OCI-M2 (cell line): ENCODE data around the gene CFAP73.

Experiments
- DNase-seq: peaks from one replicate; lab custom pipeline; 2025; ENCODE audit not compliant: unreplicated experiment; lab: John Stamatoyannopoulos, UW

CFAP73 gene

DNA sequence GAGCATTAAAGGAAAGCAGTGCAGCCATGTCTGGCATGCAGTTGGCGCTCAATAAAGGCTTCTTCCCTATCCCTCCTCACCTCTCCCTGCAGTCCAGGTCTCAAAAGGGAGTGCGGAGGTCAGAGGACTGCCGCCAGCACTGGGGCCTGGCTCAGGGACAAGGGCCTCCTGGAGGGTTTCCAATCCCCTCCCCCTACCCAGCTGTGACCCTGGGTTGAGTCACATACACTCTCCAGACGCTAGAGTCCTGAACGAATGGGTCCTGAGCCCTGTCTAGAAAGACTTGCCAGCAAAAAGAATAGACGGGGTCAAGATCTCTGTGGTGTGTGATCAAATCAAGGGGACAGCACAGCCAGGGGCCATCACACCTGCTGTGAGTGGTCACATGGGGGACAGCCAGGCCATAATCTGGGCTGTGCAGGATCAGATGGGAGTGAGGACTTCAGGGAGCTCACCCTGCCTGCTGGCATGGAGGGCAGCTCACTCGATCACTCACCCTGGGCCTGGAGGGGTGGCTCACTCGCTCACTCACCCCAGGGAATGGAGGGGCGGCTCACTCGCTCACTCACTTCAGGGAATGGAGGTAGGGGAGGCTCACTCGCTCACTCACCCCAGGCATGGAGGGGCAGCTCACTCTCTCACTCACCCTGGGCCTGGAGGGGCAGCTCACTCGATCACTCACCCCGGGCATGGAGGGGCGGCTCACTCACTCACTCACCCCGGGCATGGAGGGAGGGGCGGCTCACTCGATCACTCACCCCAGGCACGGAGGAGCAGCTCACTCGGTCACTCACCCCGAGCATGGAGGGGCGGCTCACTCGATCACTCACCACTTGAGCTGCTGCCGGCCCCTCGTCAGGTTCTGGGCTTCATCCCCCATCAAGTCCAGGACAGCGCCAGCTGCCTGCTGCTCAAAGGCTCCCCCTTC lies 12.8 kb downstream of the CFAP73 start:
- DNase-seq: no peak

DNA sequence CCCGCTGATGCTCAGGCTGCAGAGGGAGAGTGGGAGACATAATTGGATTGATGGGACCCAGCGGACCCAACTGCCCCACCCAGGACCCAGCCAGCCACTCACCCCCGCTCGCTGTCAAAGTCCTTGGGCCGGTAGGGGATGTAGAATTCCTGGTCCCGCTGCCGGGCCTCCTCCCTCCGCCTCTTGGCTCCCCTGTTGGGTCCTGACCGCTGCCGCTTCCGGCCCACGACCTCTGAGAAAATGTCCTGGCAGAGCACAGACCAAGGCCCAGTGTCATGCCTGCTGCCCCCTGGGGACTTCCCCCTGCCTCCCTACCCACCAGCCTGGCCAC lies 13.5 kb downstream of the CFAP73 start:
- DNase-seq: no peak

DNA sequence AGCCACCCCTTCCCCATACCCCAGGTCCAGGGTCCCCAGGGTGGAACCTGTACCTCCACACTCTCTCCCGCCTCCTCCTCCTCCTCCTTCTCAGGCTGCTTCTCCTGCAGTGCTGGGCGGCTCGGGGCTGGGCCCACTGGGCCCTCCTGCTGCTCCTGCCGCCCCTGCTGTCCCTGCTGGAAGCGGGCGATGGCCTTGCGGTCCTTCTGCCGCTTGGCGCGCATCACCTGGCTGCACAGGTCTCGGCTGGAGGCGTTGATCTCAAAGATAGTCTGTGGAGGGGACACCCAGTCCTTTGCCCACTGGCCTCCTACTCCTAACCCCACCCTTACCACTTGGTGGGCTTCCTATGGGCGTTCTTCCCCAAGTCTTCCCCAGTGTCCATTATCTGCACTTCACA lies 14.5 kb downstream of the CFAP73 start:
- DNase-seq: no peak

DNA sequence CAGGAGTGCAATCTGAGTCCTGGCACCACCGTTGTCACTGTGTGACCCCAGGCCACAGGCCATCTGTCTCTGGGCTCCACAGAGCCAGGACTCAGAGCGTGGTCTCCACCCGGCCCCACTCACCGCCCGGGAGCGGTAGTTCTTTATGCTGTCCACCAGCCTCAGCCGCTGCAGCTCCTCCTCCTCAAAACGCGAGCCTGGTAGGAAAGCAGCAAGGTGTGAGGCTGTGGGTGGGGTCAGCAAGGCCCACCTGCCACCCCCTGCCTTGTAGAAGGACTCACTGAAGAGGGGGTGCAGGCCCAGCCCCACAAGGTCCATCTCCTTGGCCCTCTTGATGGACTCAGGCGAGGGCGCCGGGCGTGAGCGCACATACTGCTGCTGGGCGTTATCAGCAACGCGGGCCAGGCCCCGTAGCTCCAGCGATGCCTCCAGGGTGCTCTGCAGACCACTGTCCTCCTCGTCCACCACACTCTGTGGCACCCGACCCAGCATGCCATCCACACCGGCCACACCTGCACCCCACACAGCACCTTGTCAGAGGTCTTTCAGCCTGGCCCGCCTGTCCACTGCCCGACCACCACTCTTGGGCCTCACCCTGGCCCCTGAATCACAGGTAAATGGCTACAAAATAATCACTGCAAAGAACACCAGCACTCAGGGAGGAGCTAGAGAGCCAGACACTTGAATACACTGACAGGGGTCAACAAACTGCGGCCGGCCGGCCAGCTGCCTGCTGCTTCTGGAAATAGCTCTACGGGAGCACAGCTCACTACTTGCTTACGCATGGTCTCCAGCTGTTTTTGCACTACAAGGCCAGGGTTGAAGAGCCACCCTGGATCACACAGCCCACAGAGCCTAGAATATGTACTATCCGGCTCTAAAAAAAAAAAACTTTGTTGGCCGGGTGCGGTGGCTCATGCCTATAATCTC lies 16.3 kb downstream of the CFAP73 start:
- DNase-seq: no peak

DNA sequence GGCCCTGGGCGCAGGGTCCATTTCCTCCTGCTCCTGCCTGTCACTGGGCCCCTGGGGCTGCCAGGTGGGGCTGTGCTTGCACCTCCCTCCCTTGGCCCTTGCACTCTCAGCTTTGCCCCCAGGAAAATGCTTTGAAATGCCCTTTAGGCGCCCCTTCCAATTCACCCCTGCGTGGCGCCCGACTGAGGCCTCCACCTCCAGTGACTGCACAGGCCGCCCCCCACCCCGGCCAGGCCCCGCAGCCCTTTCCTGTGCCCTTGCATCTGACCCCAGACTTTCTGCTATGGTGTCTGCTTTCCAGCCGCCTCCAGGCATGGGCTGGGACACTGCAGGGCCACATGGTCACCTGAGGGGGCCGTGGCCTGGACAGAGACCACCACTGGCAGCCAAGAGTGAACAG lies 18.3 kb downstream of the CFAP73 start:
- no peak for DNase-seq

DNA sequence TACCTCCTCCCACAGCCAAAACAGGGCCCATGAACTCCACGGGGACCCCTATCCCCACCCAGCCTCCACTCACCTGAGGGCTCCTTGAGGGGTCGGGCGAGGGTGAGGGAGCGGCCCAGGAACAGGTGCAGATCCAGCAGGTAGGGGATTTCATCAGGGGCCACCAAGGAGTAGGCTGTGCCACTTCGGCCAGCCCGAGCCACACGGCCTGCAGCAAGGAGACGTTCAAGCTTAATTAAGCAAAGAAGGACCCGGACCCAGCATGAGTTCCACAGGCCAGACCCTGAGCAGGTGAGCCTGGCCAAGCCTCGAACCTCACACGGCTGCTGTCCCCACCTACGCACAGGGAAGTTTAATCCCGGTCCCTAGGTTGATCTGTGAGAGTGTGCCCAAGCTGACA lies 20.2 kb downstream of the CFAP73 start:
- no peak for DNase-seq

DNA sequence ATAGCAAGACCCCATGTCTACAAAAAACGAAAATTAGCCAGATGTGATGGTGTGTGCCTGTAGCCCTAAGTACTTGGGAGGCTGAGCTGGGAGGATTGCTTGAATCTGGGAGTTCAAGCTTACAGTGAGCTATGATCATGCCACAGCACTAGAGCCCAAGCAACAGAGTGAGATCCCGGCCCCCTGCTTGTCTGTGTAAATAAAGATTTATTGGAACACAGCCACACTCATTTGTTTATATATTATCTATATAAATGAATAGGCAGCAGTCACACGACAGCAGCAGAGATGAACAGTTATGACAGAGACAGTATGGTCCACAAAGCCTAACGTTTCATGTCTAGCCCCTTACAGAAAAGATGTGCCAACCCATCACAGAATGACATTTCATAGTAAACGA lies 20.9 kb downstream of the CFAP73 start:
- no peak for DNase-seq

DNA sequence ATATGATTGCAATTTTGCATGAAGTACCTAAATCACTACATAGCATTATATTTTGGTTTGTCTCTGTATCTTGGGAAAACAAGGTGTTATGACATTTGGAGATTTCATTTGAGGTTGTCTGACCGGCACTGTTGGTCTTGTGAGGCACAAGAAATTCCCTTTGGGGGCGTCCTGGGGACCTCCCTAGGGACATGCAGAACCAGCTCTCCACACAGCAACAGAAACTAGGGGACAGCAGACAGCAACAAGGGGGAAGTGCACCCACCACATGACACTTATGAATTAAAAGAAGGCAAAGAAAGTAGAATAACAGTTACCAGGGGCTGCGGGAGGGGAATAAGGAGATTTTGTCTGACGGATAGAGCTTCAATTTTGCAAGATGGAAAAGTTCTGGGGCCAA lies 21.4 kb downstream of the CFAP73 start:
- DNase-seq: no peak

DNA sequence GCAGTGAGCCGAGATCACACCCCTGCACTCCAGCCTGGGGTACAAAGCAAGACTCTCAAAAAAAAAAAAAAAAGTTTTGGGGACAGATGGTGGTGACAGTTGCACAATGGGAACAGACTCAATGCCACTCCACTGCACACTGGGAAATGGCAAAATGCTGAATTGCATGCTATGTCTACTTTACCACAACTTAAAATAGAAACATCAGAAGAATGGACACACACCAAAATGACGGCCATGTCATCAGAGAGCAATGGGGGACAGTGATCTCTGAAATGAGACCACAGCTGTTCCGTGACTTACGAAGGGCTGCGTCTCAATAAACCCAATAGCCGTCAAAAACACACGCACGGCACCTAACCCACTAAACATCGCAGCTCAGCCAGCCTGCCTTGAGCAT lies 22.0 kb downstream of the CFAP73 start:
- no peak for DNase-seq

DNA sequence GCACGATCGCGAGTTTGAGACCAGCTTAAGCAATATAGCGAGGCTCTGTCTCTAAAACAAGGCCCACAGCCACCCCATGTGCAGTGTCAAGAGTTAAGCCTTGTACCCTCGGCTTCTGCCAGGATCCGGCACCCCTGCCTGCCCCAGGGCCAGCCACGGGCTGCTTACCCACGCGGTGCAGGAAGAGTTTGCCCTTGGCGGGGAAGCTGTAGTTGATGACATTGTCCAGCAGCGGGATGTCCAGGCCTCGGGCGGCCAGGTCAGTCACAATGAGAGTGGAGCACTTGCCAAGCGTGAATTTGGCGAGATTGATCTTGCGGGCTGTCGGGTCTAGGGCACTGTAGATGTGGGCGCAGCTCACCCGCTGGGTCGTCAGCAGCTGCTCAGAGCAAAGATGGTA lies 22.7 kb downstream of the CFAP73 start:
- no peak for DNase-seq

DNA sequence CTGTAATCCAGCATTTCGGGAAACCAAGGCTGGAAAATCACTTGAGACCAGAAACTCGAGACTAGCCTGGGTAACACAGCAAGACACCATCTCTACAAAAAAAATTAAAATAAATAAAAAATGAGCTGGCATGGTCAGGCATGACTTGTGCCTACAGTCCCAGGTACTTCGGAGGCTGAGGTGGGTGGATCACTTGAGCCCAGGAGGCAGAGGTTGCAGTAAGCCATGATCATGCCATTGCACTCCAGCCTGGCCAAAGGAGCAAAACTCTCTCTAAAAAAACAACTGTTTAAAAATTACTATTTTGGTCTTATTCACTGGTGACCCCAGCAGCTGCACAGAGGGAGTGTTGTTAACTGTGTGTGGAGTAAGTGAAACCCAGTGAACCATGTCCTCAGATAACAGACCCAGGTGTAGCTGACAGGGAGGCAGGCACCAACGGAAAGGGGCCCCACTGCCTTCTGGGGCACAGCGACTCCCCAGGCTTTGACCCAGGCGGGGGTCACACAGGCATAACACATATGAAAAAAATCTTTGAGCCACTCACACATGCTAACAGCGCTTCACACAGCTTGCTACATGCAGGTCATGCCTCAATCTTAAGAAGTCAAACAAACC lies 23.7 kb downstream of the CFAP73 start:
- no peak for DNase-seq

DNA sequence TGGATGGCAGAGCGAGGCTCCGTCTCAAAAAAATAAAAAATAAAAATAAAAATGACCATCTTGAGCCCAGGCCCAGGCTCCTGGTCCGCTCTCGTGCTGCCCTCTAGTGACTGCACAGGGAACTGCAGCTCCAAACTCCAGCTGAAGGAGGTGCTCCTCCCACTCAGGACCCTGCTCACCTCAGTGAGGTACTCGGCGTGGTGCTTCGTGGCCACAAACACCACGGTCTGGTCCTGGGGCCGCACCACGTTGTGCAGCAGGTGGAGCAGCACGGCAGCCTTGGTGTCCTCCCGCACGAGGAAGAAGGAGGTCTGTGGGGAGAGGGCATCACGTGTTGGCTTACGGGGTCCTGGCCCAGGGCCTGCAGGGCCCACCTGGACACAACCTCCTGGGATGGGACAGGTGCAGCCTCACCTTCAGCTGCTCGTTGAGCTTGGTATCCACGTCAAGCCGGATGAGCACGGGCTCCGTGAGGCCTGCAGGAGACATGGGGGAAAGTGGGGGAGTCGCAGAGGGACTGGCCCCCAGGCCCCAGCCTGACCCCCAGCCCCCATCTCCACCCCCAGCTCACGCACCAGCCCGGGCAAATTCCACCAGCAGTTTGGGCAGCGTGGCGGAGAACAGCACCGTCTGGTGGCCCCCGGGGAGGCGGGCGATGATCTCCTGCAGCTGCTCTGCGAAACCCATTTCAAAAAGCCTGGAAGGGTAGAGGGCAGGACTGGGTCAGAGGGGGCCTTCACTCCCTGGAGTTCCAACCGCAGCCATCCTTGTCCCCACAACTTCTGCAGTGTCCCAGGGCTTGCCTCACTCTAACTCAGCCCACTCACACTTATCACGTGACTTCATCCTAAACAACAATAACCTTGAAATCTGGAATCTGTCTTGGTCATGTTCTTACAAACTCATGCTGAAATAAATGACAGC lies 25.2 kb downstream of the CFAP73 start:
- DNase-seq: no peak

DNA sequence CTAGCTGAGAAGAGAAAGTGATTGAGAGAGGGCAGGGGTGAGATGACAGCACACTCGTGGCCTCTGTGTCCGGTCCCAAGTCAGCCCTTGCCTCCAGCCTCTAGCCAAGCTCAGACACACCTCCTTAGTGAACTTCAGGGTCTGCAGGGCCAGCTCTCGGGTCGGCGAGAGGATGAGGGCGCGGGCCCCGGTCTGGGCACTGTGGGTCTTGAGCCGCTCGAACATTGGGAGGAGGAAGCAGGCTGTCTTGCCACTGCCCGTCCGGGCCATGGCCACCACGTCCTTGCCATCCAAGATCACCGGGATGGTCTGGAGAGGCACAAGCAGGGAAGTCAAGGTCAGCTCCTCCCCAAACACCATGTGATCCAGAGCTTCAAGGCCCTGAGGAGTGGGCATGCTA lies 29.5 kb downstream of the CFAP73 start:
- DNase-seq: no peak

DNA sequence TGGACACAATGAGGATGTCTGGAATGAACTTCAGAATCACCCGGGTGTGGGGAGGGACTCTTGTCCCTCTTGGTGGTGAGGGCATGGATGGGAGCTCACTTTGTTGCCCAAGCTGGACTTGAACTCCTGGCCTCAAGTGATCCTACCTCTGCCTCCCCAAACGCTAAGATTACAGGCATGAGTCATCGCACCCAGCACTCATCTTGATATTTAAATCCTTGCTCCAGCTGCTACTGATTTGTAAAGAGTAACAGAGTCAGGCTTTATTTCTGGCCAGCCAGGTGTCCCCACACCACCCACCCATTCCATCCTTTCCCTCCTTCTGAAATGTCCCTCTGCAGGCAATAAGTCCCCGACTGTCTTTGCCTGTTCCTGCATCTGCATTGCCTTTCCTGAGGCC lies 30.8 kb downstream of the CFAP73 start:
- DNase-seq: no peak

DNA sequence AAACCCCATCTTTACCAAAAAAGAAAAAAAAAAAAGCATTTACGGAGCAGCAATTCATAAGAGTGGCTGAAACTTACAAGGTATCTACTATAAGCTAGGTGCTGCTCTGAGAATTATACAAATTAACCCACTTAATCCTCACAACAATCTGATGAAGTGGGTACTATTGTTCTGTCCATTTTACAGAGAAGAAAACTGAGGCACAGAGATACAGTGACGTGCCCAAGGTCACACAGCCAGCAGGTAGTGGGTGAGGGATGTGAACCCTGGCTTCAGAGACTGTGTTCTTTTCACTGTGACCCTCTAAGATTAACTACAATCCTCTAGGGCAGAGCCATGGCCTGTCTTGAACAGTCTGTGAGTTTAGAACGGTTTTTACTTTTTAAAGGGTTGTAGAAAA lies 32.5 kb downstream of the CFAP73 start:
- no peak for DNase-seq

DNA sequence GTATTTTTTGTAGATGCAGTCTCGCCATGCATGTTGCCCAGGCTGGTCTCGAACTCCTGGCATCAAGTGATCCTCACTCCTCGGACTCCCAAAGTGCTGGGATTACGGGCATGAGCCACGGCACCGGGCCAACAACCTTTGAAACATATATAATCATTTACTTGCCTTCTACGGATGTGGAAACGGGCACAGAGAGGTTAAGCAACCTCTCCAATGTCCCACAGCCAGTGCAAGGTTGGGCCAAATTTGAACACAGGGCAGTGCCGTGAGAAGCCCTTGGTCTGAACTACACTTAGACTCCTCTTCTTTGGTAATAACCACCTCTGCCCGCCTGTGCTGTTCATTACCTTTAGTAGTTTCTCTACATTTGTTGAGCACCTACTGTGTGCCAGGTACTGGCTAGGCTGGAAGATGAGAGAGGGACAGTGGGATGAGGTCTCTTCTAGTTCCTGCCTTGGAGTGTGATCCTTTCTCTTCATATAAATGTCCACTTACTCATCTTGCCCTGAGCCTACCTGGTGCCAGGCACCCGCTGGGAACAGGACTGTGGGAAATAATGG lies 33.6 kb downstream of the CFAP73 start:
- DNase-seq: no peak

DNA sequence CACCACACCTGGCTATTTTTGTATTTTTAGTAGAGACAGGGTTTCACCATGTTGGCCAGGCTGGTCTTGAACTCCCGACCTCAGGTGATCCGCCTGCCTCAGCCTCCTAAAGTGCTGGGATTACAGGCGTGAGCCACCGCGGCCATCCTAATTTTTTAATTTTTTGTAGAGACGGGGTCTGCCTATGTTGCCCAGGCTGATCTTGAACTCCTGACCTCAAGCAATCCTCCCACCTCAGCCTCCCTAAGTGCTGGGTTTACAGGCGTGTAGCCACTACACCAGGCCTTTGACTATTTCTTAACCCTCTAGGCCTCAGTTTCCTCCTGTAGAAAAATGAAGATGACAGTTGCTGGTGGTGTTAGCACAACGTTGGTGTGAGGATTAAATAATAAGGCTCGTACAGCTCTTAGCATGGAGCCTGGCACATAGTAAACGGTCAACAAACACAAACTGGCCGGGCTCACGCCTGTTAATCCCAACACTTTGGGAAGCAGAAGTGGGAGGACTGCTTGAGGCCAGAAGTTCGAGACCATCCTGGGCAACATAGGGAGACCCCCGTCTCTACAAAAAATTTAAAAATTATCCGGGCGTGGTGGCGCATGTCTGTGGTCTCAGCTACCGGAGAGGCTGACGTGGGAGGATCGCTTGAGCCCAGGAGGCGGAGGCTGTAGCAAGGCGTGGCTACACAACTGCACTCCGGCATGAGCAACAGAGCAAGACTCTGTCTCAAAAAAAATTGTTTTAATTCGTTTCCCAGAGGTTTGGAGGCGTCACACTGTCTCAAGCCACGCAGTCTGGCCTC lies 34.8 kb downstream of the CFAP73 start:
- DNase-seq: no peak

DNA sequence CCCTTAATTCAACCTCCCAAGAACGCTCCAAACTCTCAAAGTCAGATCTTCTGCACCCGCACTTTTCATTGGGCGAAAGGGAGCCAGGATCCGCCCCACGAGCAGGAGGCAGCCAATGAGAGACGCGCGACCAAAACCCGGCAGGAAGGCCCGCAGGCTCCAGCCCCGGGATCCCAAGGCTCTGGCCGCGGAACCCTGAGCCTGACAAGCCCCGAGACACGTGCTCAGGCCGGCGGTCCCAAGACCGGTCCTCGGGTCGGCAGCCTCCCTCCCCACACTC lies 35.3 kb downstream of the CFAP73 start:
- DNase-seq: peak; percentile 58

DNA sequence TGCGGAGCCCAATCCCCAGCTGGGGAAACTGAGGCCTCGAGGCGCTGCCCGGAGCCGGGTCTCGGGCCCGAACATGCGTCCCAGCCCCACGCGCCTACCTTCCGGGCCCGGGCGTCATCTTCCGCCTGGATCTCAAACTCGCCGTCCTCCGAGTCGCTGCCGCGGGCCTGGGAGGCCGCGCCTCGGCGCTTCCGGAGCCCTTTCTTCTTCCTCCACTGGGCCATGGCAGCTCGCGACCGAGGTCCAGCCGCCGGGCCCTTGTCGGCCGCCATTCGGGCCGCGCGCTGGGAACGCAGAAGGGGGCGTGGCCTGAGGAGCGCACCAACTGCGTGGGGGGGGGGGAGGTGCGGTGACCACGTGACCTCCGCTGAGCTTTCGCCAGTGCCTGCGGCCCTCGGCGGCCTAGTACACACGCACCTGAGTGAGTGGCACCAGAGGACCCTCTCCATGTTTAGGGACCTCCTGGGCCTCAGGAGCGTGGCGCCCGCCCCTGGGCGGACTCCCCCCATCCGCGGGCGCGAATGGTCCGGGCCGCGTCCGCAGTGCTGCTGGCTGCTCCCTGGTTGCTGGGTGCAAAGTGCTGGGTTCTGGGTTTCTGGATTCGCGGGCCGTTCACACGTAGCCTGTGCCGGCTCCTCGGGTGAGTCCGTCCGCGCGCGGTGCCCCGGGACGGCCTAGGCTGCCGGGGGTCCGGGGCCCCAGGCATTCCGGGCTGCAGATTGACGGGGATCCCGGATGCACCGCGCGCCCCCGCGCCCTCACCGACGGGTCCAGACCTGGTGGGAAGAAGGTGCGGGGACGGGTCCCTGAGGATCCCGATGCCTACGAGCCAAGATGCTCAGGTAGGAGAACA lies 35.9 kb downstream of the CFAP73 start, which contains the start of the genes DDX54 and RITA1:
Gene DDX54 (minus strand): TSS at position 299 of the 853 bp plus-strand sequence. CDS start 27 bp downstream, at position 272.
Gene RITA1 (plus strand): TSS at position 542 of the 853 bp plus-strand sequence. CDS start 1,026 bp downstream, outside the sequence.
- DNase-seq: no peak
